IMR-90 (cell line): ENCODE results near the gene USP43. TPM values are rescaled to one million over a fixed set of nuclear protein-coding genes. Genes with fewer than 3 reads are reported as not detected.

ENCODE experiments used
- ATAC-seq: fragments of 200-7000 bp; cut with Tn5 transposase; 2 replicates; pipeline ENCODE4 v1.9.1; 2020; ENCODE audit warnings: low read depth, mild to moderate bottlenecking, moderate library complexity
- BruUV-seq: library from RNA; stranded (reverse); fragments of 400-500 nt; replicated peaks from 2 replicates; lab custom pipeline; 2021; lab: Mats Ljungman, UMichigan
- CTCF ChIA-PET: fragments of 300-600 bp; formaldehyde crosslinking; extraction: SDS; loops from one replicate; lab custom pipeline; 2021; ENCODE audit warnings: antibody characterized with exemption; lab: Yijun Ruan, JAX
- POLR2A ChIA-PET: fragments of 300-600 bp; sonication (Branson Sonifier 250); formaldehyde crosslinking; loops from one replicate; lab custom pipeline; 2022; ENCODE audit warnings: antibody characterized with exemption; ENCODE audit not compliant: unreplicated experiment; lab: Charles Lee
- DNase-seq: peaks from one replicate; pipeline ENCODE4 v3.0.0; 2013
- H2AFZ ChIP-seq: replicated peaks from 2 replicates; pipeline ENCODE3; 2013; ENCODE audit warnings: low read length, mild to moderate bottlenecking; ENCODE audit not compliant: poor library complexity
- H2AK5ac ChIP-seq: 2 replicates; pipeline ENCODE4 v1.6.1; 2013; ENCODE audit warnings: low read depth, low read length, inconsistent platforms
- H2AK9ac ChIP-seq: replicated peaks from 2 replicates; pipeline ENCODE3; 2013; ENCODE audit warnings: mild to moderate bottlenecking, low read depth, low read length, moderate library complexity; ENCODE audit not compliant: poor library complexity
- H2BK120ac ChIP-seq: 2 replicates; pipeline ENCODE4 v1.6.1; 2013; ENCODE audit warnings: low read depth, low read length, inconsistent platforms
- H2BK15ac ChIP-seq: 3 replicates; pipeline ENCODE4 v1.6.1; 2013; ENCODE audit warnings: low read depth, low read length, inconsistent platforms
- H2BK20ac ChIP-seq: 2 replicates; pipeline ENCODE4 v1.6.1; 2013; ENCODE audit warnings: low read depth, mild to moderate bottlenecking, inconsistent platforms, low read length, moderate library complexity
- H2BK5ac ChIP-seq: 2 replicates; pipeline ENCODE4 v1.6.1; 2013; ENCODE audit warnings: mild to moderate bottlenecking, low read depth, low read length, inconsistent platforms; ENCODE audit not compliant: poor library complexity, severe bottlenecking
- H3K14ac ChIP-seq: replicated peaks from 2 replicates; pipeline ENCODE4 v1.6.1; 2013; ENCODE audit warnings: low read depth, low read length, inconsistent platforms
- H3K18ac ChIP-seq: 2 replicates; pipeline ENCODE4 v1.6.1; 2013; ENCODE audit warnings: low read depth, low read length, control low read depth
- H3K23ac ChIP-seq: 2 replicates; pipeline ENCODE4 v1.6.1; 2013; ENCODE audit warnings: low read depth, low read length, inconsistent platforms
- H3K27ac ChIP-seq: 2 replicates; pipeline ENCODE4 v1.5.1; 2013; ENCODE audit warnings: mild to moderate bottlenecking, control low read depth, low read length; ENCODE audit not compliant: insufficient read depth
- H3K27me3 ChIP-seq: 2 replicates; pipeline ENCODE4 v1.6.1; 2013; ENCODE audit warnings: low read length; ENCODE audit not compliant: control insufficient read depth, insufficient read depth
- H3K36me3 ChIP-seq: 2 replicates; pipeline ENCODE4 v1.6.1; 2013; ENCODE audit warnings: low read length, mixed read lengths; ENCODE audit not compliant: control insufficient read depth, insufficient read depth
- H3K4ac ChIP-seq: 2 replicates; pipeline ENCODE4 v1.6.1; 2013; ENCODE audit warnings: low read depth, low read length, inconsistent platforms
- H3K4me1 ChIP-seq: 2 replicates; pipeline ENCODE4 v1.6.1; 2013; ENCODE audit warnings: low read length, mixed read lengths; ENCODE audit not compliant: control insufficient read depth, insufficient read depth
- H3K4me2 ChIP-seq: 2 replicates; pipeline ENCODE4 v1.6.1; 2013; ENCODE audit warnings: low read depth, mild to moderate bottlenecking, control low read depth, low read length, moderate library complexity
- H3K4me3 ChIP-seq: 2 replicates; pipeline ENCODE4 v1.5.1; 2013; ENCODE audit warnings: low read depth, mild to moderate bottlenecking, control low read depth, low read length, moderate library complexity; ENCODE audit not compliant: insufficient read depth
- H3K56ac ChIP-seq: 2 replicates; pipeline ENCODE4 v1.6.1; 2013; ENCODE audit warnings: low read length, inconsistent platforms; ENCODE audit not compliant: insufficient read depth; ENCODE audit errors: extremely low read depth
- H3K79me1 ChIP-seq, 2 experiments: 2 replicates each; pipeline ENCODE4 v1.6.1; 2013; ENCODE audit warnings: low read length in 2 of 2, inconsistent platforms in 1 of 2, low read depth in 1 of 2
- H3K9ac ChIP-seq: 2 replicates; pipeline ENCODE4 v1.6.1; 2013; ENCODE audit warnings: low read depth, low read length, control low read depth
- H3K9me1 ChIP-seq: 2 replicates; pipeline ENCODE4 v1.6.1; 2013; ENCODE audit warnings: low read length, inconsistent platforms; ENCODE audit not compliant: insufficient read depth
- H3K9me3 ChIP-seq: 2 replicates; pipeline ENCODE4 v1.6.1; 2013; ENCODE audit warnings: low read length; ENCODE audit not compliant: control insufficient read depth, insufficient read depth
- H4K20me1 ChIP-seq: 2 replicates; pipeline ENCODE4 v1.6.1; 2013; ENCODE audit warnings: low read length, inconsistent platforms; ENCODE audit not compliant: insufficient read depth
- H4K5ac ChIP-seq: 2 replicates; pipeline ENCODE4 v1.6.1; 2013; ENCODE audit warnings: mild to moderate bottlenecking, low read depth, low read length, control low read depth
- H4K8ac ChIP-seq, 2 experiments: 2 replicates each; pipeline ENCODE4 v1.6.1; 2013; ENCODE audit warnings: low read depth in 2 of 2, low read length in 2 of 2, control low read depth in 1 of 2, inconsistent platforms in 1 of 2
- H4K91ac ChIP-seq: 2 replicates; pipeline ENCODE4 v1.6.1; 2013; ENCODE audit warnings: low read depth, low read length, inconsistent platforms; ENCODE audit not compliant: insufficient read depth
- BHLHE40 ChIP-seq: fragments of 150-350 bp; IDR thresholded peaks from 2 replicates; pipeline ENCODE4 v1.6.1; 2016; ENCODE audit warnings: mild to moderate bottlenecking, low read depth, low read length
- WGBS, 2 experiments: methylation state at CpG; one replicate each; pipeline versions ENCODE4 v1.1.5 to v1.1.7; 2013; ENCODE audit warnings: missing lambda C conversion rate in 2 of 2; ENCODE audit not compliant: insufficient read length in 1 of 2; ENCODE audit errors: extremely low coverage in 2 of 2; 5-methylcytosine and 5-hydroxymethylcytosine counted together
- dilution Hi-C: fragments of 300-500 bp; cut with HindIII; formaldehyde crosslinking; loops from one replicate; pipeline ENCODE4 v1.14.3; 2018; ENCODE audit warnings: low sequenced_read_pairs; ENCODE audit not compliant: unreplicated experiment
- in situ Hi-C: fragments of 300-500 bp; cut with MboI; formaldehyde crosslinking; loops from 3 replicates; pipeline ENCODE4 v1.14.3; 2019; ENCODE audit warnings: low sequenced_read_pairs, inconsistent platforms, mixed read lengths
- intact Hi-C: fragments of 100-400 bp; cut with micrococcal nuclease; formaldehyde crosslinking; loops from 2 replicates; pipeline ENCODE4 v1.10.0; 2022
- polyA plus RNA-seq, 3 experiments: library from polyadenylated mRNA; depleted of rRNA; stranded (reverse); fragments of >200 nt; gene quantifications; 2 replicates each; pipeline ENCODE4 v1.2.3, GENCODE V29; 2012; ENCODE audit warnings: low replicate concordance in 1 of 3
- total RNA-seq: library from RNA; depleted of rRNA; stranded (reverse); fragments of >200 nt; gene quantifications from 2 replicates; pipeline ENCODE4 v1.2.3, GENCODE V29; 2012

USP43 gene
- total and polyA plus RNA-seq, 2 of the 4 experiments (the other 2 are of a cell fraction), result not detected

- TF ChIP-seq BHLHE40, result no peak
- Histone ChIP-seq H3K23ac (no peak overlapping the region), H3K9ac (no peak overlapping the region), H2BK5ac (no peak overlapping the region), H3K14ac (no peak overlapping the region), H3K4me3 (no peak overlapping the region), H2BK15ac (no peak overlapping the region), H3K56ac (no peak overlapping the region), H2AK9ac (no peak overlapping the region), H3K27me3 (peaks cover 10% of the 10 kb centered on the region; the same call in 1 of the 2 replicates), H2BK120ac (no peak overlapping the region), H3K4me1 (no peaks in the 10 kb centered on the region), H4K91ac (no peak overlapping the region), H3K9me1 (no peaks in the 10 kb centered on the region), H3K27ac (no peak overlapping the region), H3K9me3 (no peaks in the 10 kb centered on the region), H3K18ac (no peak overlapping the region), H3K4me2 (no peak overlapping the region), H4K20me1 (no peaks in the 10 kb centered on the region), H2BK20ac (no peak overlapping the region), H4K5ac (no peak overlapping the region), H3K4ac (no peak overlapping the region), H4K8ac (no peak overlapping the region), H3K36me3 (no peaks in the 10 kb centered on the region), H3K79me1 (no peaks in the 10 kb centered on the region), H2AK5ac (no peak overlapping the region), H2AFZ (no peak overlapping the region)
- CTCF ChIA-PET, result no interaction called here
- no peak for ATAC-seq
- BruUV-seq, result no TSS peak
- DNase-seq, result no peak
- intact Hi-C loops (no loop called here), dilution Hi-C loops (no loop called here), in situ Hi-C loops (no loop called here)
- POLR2A ChIA-PET, result no interaction called here
- WGBS, 2 experiments, result no CpG with 5 or more reads among the region's 8 CpGs
Observed at GRCh38 chr17:9646546-9646885, 1.2 kb downstream of the USP43 start.
